ENCODE measurements around the gene MRPS9. TPM values are rescaled to one million over a fixed set of nuclear protein-coding genes. Genes with fewer than 3 reads are reported as not detected.

The MRPS9 gene
- polyA plus RNA-seq, 1 donor (not counting 4 experiments of a cell fraction or from before 2014, with no cell fraction given), result 33.3 TPM

- Histone ChIP-seq H3K9me3 (ENCODE audit: control insufficient read depth, low read depth, low read length) (no peaks in the 10 kb centered on the region), H4K20me1 (ENCODE audit: control insufficient read depth, extremely low read depth, insufficient read depth, low read length) (no peaks in the 10 kb centered on the region), H3K4me2 (ENCODE audit: control insufficient read depth, extremely low read depth, insufficient read depth, low read depth, low read length) (no peak overlapping the region), H3K27ac (ENCODE audit: control insufficient read depth, insufficient read depth, low read length) (no peak overlapping the region), H3K9me1 (ENCODE audit: control insufficient read depth, extremely low read depth, insufficient read depth, low read length) (no peaks in the 10 kb centered on the region), H3K4me1 (ENCODE audit: control insufficient read depth, extremely low read depth, insufficient read depth, low read length) (peaks cover 10% of the 10 kb centered on the region), H3K9ac (ENCODE audit: control insufficient read depth, extremely low read depth, insufficient read depth, low read length) (no peak overlapping the region), H2AFZ (ENCODE audit: control insufficient read depth, low read length) (no peak overlapping the region), H3K36me3 (ENCODE audit: control insufficient read depth in 2 of 2, extremely low read depth in 1 of 2, insufficient read depth in 2 of 2, low read length in 2 of 2) (peaks cover 0 to 4% of the 10 kb centered on the region in 2 experiments), H3K79me2 (ENCODE audit: control insufficient read depth, insufficient read depth, low read length) (no peaks in the 10 kb centered on the region), H3K27me3 (ENCODE audit: control insufficient read depth, extremely low read depth, insufficient read depth, low read length) (no peaks in the 10 kb centered on the region), H3K4me3 (ENCODE audit: control insufficient read depth in 2 of 3, extremely low read depth in 1 of 3, insufficient read depth in 2 of 3, low read depth in 1 of 3, low read length in 3 of 3) (no peak overlapping the region)
- TF ChIP-seq CTCF (optimal IDR thresholded peaks at IDR 0.05 in 1 of 3, IDR thresholded peaks at IDR 0.05 in 1 of 3, conservative IDR thresholded peaks at IDR 0.05 in 1 of 3; ENCODE audit: extremely low read depth in 1 of 3, insufficient read depth in 2 of 3, low read length in 3 of 3) (no peak), EZH2 (IDR thresholded peaks at IDR 0.05; ENCODE audit: low read length) (no peak)
- FAIRE-seq (peak; percentile 5), DNase-seq (ENCODE audit: low read depth, low spot score) (no peak)
- dilution Hi-C loops (cut with MboI; ENCODE audit: extremely low pct_ligation_motif_present, low sequenced_read_pairs), result loop anchor here (25.0 kb wide), 1 partner anchor 109 kb away; no protein-coding TSS in a partner anchor
These were observed 65.1 kb downstream of the MRPS9 start for GRCh38 chr2:105102963-105103421.

- Histone ChIP-seq H3K9ac (ENCODE audit: control insufficient read depth, extremely low read depth, insufficient read depth, low read length) (no peak overlapping the region), H4K20me1 (ENCODE audit: control insufficient read depth, extremely low read depth, insufficient read depth, low read length) (no peaks in the 10 kb centered on the region), H3K9me3 (ENCODE audit: control insufficient read depth, low read depth, low read length) (no peaks in the 10 kb centered on the region), H3K4me1 (ENCODE audit: control insufficient read depth, extremely low read depth, insufficient read depth, low read length) (peaks cover 10% of the 10 kb centered on the region), H3K4me2 (ENCODE audit: control insufficient read depth, extremely low read depth, insufficient read depth, low read depth, low read length) (no peak overlapping the region), H3K36me3 (ENCODE audit: control insufficient read depth in 2 of 2, extremely low read depth in 1 of 2, insufficient read depth in 2 of 2, low read length in 2 of 2) (peaks cover 0 to 3% of the 10 kb centered on the region in 2 experiments), H3K79me2 (ENCODE audit: control insufficient read depth, insufficient read depth, low read length) (no peaks in the 10 kb centered on the region), H3K27ac (ENCODE audit: control insufficient read depth, insufficient read depth, low read length) (no peak overlapping the region), H3K9me1 (ENCODE audit: control insufficient read depth, extremely low read depth, insufficient read depth, low read length) (no peaks in the 10 kb centered on the region), H3K27me3 (ENCODE audit: control insufficient read depth, extremely low read depth, insufficient read depth, low read length) (no peaks in the 10 kb centered on the region), H2AFZ (ENCODE audit: control insufficient read depth, low read length) (no peak overlapping the region), H3K4me3 (ENCODE audit: control insufficient read depth in 2 of 3, extremely low read depth in 1 of 3, insufficient read depth in 2 of 3, low read depth in 1 of 3, low read length in 3 of 3) (no peak overlapping the region)
- dilution Hi-C loops (cut with MboI; ENCODE audit: extremely low pct_ligation_motif_present, low sequenced_read_pairs), result loop anchor here (25.0 kb wide), 1 partner anchor 109 kb away; no protein-coding TSS in a partner anchor
- FAIRE-seq, result no peak
- TF ChIP-seq EZH2 (IDR thresholded peaks at IDR 0.05; ENCODE audit: low read length) (no peak), CTCF (optimal IDR thresholded peaks at IDR 0.05 in 1 of 3, IDR thresholded peaks at IDR 0.05 in 1 of 3, conservative IDR thresholded peaks at IDR 0.05 in 1 of 3; ENCODE audit: extremely low read depth in 1 of 3, insufficient read depth in 2 of 3, low read length in 3 of 3) (no peak)
- no peak for DNase-seq (ENCODE audit: low read depth, low spot score)
These were observed 65.6 kb downstream of the MRPS9 start for GRCh38 chr2:105103481-105103880.
